HG03175 (cell line): ENCODE results near the gene KIF2A.

Source experiments
- ATAC-seq: cut with Tn5 transposase; IDR thresholded peaks from one replicate; pipeline ENCODE4 v1.9.1; 2021; ENCODE audit warnings: mild to moderate bottlenecking, moderate library complexity; ENCODE audit not compliant: unreplicated experiment

KIF2A gene

DNA sequence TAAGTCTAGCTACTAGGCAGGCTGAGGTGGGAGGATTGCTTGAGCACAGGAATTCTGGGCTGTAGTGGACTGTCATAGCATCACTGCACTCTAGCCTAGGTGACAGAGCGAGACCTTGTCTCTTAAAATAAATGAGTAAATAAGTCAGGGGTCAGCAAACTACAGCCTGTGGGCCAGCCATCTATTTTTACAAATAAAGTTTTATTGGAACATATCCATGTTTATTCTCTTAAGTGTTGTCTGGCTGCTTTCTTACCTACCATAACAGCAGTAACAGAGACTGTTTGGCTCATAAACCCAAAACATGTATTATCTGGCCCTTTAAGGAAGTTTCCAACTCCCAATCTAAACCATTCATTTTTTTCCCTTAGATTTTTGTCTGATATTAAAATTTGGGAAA, 68.1 kb downstream of the KIF2A start:
- no peak for ATAC-seq

DNA sequence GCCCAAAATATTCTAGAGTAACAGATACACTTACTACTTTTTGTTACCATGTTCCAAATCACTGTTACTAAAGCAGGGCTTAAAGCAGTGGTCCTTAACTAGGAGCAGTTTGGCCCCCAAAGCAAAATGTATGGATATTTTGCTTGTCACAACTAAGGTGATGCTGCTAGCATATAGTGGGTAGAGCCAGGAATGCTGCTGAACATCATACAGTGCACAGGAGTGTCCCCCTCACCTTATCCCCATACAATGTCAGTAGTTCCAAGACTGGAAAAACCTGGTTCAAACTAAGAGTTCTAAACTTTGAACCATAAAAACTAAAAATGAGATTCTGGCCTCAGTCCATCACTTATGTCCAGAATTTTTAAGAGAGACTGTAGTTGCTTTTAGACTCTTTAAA, 69.6 kb downstream of the KIF2A start:
- ATAC-seq: no peak

DNA sequence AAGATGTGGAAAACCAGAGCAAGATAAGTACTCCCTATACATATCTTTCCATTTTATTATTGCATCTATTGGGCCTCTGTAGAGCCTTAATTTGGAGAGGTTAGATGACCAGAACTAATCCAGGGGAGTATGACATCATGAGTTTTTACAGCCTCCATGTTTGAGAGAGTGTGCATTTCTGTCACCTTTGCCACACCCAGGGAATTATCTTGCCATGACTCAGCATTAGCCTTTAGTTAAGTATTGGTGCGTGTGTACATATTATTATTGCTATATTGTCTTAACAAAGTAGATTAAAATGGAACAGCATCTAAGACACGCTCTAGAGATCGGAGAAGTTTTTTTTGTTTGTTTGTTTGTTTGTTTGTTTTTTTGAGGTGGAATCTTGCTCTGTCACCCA, 70.1 kb downstream of the KIF2A start:
- no peak for ATAC-seq

DNA sequence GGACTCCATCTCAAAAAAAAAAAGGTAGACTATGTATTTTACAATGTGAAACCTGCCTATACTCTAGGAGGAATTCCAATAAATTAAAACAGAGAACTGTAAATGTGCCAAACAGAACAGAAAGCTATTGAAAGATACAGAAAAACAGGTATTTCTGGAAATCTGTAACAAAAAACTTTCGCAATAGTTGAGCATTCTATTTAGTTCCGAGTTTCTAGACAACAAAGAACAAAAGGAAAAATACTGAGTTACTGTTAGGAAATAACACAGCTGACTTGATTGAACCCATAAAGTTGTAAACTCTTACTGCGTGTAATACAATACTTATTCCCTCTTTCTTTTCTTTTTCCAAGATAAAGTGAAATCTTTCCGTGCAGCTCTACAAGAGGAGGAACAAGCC, 79.1 kb downstream of the KIF2A start:
- no peak for ATAC-seq

DNA sequence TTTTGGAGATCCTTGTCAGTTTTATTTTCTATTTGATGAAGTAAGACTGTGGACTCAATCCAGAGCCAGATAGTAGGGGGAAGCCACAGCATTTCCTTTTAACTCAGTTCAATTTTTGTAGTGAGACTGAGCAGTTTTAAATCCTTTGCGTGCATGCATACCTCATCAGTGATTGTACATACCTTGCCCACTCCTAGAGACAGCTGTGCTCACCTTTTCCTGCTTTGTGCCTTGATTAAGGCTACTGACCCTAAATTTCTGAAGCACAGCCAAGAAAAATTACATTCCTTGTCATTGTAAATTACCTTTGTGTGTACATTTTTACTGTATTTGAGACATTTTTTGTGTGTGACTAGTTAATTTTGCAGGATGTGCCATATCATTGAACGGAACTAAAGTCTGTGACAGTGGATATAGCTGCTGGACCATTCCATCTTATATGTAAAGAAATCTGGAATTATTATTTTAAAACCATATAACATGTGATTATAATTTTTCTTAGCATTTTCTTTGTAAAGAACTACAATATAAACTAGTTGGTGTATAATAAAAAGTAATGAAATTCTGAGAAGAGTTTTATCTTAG, 79.9 kb downstream of the KIF2A start:
- no peak for ATAC-seq

DNA sequence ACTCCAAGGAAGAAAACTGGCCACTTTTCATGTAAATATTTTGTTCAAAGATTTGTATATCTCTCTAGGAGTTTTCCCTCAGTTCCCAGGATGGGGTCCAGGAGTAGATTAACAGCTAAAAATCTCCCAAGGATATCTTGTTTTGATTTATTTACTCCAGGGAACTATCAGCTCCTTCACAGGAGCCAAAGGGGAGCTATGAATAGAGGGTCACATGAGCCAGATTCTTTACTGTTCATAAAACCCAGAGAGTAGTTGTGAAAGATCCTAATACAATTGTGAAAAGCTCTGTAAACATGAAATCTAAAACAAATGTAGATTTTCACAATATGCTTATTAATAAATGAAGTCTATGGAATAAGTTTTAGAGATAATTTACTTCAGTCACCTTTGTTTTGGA, 80.8 kb downstream of the KIF2A start:
- no peak for ATAC-seq

DNA sequence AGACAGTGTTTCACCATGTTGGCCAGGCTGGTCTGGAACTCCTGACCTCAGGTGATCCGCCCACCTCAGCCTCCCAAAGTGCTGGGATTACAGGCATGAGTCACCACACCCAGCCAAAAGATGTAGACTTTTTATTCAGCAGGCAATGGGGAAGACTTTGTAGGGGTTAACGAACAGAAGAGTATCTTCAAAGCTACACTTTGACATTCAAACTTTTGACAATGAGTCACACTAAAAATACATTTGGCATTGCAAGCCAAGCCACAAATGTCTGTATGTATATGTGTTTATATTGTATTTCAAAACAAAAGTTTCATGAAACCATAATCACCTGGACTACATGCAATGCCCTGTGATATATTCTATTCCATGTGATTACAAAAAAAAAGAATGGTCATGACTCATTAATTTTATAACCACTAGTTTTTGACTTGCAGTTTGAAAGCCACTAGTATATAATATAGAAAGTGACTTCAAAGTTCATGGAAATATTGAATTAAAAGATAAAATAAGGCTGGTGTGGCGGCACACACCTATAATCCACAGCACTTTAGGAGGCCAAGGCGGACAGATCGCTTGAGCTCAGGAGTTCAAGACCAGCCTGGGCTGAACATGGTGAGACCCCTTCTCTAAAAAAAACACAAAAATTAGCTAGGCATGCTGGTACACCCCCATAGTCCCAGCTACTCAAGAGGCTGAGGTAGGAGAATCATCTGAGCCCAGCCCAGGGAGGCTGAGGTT, 89.4 kb downstream of the KIF2A start:
- ATAC-seq: no peak

DNA sequence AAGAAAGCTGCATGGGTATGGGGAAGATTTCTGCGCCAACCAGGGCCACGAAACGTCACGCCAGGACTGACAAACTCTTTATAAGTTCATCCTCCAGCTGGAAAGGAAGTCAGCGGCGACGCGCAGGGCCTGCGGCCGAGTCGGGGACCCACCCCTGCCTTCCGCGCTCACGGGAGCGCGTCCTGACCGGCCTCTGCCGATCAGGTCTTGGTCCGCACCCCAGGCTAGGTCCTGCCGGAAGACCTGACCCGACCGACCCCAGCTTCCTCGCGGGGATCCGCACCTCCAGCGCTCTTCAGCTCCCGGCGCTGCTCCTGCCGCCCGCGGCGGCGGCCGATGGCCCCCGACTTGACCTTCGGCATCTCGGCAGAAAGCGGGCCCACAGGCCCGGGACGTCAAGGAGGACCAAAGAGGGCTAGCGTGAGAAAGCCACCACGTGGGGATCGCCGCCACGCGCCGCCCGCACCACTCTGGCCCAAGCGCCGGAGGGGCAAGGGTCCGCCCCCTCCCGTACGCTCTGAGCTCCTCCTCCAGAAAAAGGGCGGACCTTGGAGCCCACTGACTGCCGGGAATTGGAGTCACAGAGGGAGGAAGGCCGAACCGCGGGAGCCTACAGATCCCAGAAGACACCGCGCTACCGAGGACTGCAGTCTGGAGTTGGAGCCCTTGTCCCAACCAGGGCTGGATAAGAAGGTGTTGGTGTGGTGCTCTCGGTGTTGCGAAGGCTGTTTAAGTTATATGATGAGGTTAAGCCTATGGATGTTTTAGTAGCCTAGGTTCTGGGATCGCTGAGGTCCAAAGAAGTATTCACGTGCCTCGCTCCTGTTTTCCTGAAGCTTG, 97.6 kb downstream of the KIF2A start, which contains the start of gene DIMT1:
TSS of gene DIMT1 (minus strand) at position 495 of the 840 bp plus-strand sequence. CDS start at position 362, 133 bp downstream.
- ATAC-seq: peak; percentile 96

DNA sequence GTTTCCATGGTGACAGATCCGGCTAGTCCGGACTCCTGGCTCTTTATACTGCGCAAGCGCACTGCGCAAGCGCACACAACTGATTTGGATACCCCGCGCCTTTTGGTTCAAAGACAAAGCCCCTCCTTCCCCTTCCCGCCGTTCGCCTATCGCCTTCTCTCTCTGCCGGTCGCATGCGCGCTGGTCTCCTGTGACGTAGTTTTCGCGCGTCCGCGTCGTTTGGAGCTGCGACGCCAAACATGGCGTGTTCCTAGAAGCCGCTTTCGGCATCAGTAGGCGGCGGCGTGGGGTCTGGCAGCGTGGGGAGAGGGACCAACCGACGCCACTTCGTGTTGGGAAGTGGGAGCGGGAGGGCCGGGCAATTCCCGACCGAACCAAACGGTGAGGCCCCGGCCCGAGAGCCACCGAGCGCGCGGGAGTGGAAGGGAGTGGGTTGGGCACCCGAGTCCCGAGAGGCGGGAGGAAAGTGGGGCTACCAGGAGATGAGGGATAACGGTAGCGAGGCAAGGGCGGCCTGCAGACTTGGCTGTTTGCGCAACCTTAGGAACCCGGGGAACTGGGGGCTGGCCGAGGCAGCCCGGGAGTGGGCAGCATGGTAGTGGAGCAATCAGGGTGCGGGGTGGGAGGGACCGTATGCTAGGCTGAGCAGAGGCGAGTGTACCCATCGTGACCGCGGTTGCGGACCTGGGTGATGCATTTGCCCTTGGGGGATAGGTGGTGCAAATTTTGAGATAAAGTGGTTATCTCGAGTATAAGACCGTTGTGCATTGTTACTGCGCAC, 106.7 kb downstream of the KIF2A start, which contains the start of gene IPO11:
TSS of gene IPO11 (plus strand) at position 215 of the 781 bp plus-strand sequence. CDS start 24,517 bp downstream, outside the sequence.
- ATAC-seq: peak; percentile 96

DNA sequence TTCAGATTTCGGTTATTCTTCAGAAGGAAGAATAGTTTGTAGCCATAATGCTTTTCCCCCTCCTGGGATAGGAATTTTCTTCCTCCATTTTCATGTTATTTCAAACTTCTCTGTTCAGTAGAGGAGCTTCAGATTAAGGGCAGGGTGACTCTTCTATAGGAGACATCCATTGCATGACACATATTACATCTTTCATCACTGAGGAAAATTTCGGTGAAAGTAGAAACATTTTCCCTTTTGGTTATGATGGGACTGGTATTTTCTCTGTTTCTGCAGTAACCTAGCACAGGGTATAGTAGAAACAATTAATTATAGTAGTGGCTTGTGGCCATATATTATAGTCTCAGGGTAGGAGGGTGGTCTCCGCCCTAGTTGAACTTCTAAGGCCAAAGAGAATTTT, 107.7 kb downstream of the KIF2A start:
- no peak for ATAC-seq

DNA sequence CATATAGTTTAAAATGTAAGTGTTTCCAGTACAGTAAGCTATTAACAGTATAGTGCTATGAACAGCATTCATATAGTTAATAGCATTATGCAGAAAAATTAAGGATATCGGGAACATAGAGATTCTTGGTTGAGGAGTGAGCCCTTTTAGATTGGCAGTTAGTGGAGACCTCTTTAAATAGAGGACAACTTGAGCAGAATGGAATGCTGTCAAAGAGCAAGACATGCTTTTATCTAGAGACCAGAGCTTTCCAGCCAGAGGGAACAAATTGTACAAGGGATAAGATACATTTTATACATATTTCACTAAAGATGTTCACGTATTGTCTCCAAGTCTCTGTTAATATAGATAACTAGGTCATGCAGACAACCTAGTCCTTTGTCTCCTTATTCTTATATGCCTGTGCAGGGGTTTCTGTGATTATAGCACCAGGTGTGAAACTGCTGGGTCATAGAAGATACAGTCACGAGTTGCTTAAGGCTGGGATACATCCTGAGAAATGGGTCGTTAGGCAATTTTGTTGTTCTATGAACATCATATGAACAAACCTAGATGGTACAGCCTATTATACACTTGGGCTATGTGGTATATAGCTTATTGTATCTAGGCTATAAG, 112.6 kb downstream of the KIF2A start:
- no peak for ATAC-seq

DNA sequence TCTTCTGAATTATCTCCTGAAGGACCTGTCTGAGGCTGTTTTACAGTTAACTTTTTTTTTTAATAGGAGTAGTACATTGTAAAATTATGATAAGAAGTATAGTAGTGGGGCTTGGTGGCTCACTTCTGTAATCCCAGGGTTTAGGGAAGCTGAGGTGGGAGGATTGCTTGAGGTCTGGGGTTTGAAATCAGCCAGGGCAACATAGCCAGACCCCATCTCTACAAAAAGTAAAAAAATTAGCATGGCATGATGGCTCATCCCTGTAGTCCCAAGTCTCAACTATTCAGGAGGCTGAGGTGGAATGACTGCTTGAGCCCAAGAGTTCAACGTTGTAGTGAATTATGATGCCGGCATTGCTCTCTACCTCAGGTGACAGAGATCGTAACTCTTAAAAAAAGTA, 113.6 kb downstream of the KIF2A start:
- ATAC-seq: no peak

DNA sequence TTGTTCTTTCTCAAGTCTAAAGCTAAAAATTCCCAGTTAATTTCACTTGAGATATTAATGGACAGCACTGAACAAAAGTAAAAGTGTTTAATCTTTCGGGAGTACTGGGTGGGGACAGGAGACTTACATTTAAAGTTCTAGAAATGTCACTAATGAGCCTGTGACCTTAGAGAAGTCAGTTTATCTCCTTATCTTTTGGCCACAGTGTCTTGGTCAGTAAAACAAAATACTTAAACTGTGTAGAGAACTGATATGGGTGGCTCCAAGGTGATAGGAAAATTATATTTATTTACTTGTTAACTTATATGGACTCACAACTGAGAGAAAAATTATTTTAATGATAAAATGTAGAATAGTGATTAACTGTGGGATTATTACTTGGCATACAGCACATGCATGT, 115.4 kb downstream of the KIF2A start:
- no peak for ATAC-seq

DNA sequence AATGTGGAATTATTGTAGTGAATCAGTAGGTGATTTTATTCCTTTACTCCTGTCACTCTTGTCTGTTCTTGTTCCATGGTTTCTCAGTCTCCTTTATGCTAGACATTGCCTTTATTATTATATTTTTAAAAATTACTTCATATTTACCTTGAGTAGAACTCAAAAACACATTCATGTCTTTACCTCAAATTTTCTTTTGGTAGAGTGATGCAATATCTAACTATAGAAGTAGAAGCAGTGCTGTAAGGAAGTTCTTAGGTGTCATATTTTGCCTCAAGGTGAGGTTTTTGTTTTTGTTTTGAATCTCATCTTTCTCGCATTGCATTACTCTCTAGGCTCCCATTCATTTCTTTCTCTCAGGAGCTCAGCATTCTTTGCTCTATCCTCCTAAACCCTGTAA, 118.8 kb downstream of the KIF2A start:
- no peak for ATAC-seq

DNA sequence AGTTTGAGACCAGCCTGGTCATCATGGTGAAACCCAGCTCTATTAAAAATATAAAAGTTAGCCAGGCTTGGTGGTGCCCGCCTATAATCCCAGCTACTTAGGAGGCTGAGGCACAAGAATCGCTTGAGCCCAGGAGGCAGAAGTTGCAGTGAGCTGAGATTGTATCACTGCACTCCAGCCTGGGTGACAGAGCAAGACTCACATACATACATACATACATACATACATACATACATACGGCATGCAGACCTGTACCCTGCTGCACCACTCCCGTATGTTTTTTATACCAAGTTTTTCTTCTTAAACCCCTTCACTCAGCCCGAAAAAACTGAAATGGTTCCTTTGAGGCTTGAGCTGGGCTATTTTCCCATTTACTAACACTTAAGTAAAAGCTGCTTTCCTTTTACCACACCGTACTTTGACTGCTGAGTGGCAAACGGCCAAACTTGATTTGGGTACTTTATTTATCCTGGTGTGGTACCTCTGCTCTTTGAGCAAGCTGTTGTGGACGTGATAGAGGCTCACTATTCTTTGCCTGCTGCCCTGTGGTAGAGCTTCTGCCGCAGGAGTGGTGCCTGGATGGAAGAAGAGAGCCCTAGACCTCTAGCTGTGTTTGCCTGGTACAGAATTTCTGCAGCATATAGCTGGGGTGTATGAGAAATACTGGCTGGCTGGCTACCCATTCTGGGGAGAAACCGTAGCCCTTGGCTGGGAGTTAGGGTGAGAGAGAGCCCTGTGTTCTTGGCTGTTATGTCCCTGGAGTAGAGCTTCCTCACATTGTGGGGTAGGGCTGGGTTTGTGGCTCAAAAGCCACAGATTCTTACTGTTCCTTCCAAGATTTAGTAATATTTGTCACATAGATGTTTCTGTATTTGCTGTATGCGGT, 126.0 kb downstream of the KIF2A start:
- no peak for ATAC-seq

DNA sequence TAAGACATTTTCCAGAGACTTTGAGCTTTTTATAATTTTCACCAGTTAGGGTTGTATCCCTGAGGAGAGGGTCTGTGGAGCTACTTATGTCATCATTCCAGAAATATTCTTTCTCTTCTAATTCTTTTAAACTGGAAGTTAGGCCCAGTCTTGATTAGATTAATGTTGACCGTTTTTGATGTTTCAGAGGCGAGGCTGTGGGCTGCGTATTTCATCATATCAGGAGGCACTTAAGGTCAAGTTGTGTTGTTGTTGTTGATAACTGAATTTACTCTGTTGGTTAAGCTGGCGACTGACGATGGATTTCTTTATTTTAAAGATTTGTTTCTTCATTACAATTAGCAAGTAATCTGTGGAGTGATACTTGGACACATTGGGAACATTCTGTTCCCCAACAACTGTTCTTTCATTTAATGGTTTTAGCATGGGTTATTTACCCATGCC, 126.6 kb downstream of the KIF2A start:
- ATAC-seq: no peak
